Measurements from ENCODE around the gene DNASE1L3.

GRCh38 chr3:58237941-58238681 is 27.3 kb upstream of the DNASE1L3 start:
- TF ChIP-seq CTCF (conservative IDR thresholded peaks at IDR 0.05; ENCODE audit: low read depth, low read length) (no peak), EZH2phosphoT487 (IDR thresholded peaks at IDR 0.05; ENCODE audit: borderline replicate concordance, low read length) (no peak), EZH2 (IDR thresholded peaks at IDR 0.05; ENCODE audit: low read length, unreplicated experiment) (no peak)

All from PC-3 (cell line).